HL-60/S4 (cell line): ENCODE results near the gene DLGAP1.

Experiments
- in situ Hi-C: fragments of 300-500 bp; cut with MboI; formaldehyde crosslinking; loops from 2 replicates; pipeline ENCODE4 v1.14.3; 2022; ENCODE audit warnings: low sequenced_read_pairs

The DLGAP1 gene

DNA sequence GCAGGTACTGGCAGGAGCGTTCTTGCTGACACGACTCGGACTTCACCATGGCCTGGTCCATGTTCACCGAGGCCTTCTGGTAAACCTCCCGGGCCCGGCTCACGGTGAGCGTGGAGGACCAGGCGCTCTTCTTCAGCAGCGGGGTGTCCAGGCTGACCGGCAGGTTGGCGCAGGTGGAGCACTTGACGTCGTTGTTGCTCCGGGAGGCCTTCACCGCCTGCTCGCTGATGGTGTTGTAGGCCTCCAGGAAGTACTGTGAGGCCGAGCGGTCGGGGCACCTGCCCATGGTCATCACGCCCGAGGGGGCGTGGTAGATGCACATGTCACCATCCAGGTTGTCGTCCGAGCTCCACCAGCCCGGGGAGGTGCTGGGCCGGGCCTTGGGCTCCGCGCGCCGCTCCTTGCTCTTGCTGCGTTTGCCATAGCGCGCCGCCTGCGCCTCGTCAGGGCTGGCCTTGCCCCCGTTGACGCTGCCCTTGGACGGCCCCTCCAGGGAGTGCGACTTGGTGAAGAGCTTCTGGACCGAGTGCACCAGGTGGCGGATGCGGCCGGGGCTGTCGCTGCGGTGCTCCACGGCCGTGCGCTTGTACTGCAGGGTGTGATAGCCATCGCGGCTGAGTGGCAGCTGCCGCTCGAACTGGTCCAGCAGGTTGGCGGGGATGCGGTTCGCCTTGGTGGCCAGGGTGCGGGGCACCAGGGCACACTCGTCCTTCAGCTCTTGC lies 575.8 kb downstream of the DLGAP1 start:
- in situ Hi-C loops = no loop called here

DNA sequence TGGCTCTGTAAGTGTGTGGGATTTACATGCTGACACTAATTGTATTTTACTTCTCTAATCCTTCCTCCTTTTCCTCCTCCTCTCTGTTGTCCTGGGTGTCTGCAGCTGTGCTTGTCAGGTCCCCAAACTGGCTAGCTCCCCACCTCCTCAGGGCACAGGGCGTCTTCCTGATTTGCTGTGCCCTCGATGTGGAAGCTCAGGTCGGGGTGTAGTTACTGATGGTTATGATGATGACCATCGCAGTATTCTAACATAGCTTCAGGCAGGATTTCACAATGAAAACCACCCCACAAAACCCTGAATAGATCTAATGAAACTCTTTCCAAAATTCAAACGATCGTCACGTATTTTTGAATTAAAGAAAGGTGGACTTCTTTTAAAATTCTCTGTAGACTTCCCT lies 576.7 kb downstream of the DLGAP1 start:
- in situ Hi-C loops = no loop called here

DNA sequence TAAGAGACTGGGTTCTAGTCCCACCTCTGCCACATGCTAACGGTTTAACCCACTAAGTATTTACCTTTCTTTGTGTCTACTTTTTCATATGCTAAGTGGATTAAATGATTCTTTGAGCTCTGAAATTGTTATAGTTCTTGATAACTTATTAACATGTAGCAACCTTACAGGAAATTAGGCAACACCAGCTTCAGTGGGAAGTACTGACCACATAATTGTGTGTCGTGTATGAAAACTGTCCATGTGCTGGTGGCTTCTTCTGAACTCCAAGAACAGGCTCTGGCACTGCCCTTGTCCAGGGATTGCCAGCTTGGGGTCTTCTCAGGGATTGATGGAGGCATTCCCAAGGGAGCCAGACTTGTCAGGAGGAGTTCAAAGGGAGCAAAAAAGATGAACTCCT lies 577.4 kb downstream of the DLGAP1 start:
- in situ Hi-C loops = no loop called here

DNA sequence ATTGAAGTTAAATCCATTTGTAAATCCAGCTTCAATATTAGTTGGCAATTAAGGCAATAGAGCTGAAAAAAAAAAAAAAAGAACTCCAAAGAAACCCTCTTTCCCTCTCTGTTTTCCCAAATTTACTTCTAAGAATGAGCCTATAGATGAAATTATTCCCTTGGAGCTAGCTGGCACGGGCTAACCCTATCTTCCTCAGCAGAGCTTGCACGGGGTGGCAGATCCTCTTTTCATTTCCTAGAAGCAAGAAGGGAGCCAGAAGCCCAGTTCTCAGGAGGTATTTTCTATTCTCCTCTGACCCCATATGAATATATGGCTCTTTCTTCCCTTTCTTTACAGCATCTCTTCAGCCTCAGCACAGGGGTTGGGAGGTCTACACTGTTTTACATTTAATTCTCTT lies 579.1 kb downstream of the DLGAP1 start:
- in situ Hi-C loops = no loop called here

DNA sequence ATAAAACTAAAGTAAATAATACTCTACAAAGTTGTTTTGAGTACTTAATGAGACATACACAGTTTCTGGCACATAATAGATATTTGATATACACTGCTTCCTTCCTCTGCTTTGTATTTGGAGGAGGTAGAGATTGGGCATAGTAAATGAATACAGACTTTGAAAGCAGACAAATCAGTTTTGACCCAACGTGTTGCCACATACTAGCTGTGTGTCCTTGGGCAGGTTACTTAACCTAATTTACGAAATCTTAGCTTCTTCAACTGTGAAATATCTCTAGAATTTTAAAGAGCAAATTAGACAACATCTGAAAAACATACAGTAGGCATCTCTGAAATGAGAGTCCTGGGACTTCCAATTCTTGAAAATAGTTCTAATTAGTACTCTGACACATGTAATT lies 579.7 kb downstream of the DLGAP1 start:
- in situ Hi-C loops = no loop called here

DNA sequence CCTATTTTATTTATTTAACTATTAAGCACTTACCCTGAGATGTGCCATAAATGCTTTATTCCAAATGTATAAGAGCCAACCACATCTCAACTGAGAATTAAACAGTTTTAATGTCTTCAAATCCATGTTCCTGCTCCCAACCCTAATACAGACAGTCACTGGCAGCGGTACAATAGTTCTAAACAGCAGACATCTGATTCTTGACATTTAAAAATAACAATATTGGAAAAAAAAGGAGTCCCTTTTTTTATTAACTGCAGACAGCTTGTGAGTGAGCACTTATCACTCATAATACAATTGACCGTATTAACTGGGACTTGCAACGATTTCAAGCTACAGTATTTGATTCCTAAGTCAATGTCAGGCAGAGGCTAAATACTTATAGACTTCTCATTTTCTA lies 580.5 kb downstream of the DLGAP1 start:
- in situ Hi-C loops = loop anchor here (25.0 kb wide), 1 partner anchor 587 kb away; no protein-coding TSS in a partner anchor

DNA sequence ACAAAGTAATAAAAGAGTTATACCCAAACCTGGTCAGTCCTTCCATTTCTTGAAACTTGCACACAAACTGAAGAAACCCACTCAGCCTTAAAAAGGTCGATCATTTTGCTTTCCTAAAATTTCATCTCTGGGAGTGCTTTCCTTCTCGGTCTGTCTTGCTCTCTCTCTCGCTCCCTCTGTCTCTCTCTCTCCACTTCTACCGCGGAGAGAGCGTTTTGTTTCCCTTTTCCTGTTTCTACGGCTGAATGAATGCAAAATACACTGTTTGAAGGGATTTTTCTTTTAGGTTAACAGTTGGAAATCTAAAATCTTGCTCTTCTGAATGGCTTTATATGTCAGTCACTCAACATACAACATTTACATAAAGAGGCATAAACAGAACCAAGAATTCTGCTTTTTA lies 581.0 kb downstream of the DLGAP1 start:
- in situ Hi-C loops = loop anchor here (25.0 kb wide), 1 partner anchor 587 kb away; no protein-coding TSS in a partner anchor

DNA sequence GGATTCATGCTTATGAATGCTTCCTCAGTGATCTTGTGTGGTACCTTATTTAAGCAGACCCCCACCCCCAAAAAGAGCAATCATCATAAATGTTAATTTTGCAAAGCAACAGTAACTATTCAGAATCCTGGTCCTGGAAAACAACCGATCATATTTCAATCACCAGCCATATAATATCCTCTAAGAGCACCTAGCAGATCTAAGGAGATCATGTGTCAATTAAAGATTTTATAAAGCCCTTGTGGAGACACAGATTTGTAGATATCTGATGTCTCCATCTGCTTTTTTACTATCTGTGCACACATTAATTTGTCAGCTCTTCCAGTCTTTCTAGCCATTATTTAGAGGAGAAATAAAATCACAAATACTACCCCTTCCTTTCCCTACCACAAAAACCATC lies 581.4 kb downstream of the DLGAP1 start:
- in situ Hi-C loops = loop anchor here (25.0 kb wide), 1 partner anchor 586 kb away; no protein-coding TSS in a partner anchor

DNA sequence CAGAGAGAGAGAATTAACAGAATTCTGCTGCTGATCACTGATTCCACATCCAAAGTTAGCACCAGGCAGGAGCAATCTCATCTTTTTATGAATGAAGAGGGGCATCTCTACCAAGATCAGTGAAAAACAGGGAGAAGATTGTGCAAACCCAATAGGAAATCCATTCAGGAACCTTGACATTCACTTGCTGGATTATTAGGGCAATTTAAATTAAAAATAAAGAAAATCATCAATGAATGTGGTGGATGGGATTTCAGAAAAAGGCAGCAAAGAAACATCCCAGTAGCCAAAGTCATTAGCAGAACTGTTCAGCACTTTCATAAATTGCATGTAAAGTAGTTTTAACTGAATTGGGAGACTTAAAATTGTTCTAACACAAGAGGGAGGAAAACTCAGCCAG lies 581.9 kb downstream of the DLGAP1 start:
- in situ Hi-C loops = loop anchor here (25.0 kb wide), 1 partner anchor 586 kb away; no protein-coding TSS in a partner anchor

DNA sequence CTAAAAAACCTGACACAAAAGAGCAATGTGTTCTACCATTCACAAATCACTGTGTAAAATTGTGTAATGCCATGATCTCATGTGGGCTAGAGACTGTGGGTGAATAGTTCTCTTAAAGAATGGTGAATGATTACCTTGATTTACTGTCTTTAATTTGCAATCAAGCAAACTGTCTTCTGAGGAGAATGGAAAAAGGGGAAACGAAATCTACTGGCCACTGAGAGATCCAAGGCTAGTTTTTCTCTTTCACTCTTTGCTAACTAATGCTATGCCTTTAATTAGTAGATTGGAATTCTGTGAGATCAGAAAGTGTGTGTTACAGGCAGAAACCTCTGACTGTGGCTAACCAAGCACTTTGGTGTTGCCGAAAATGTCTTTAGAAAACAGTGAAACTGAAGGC lies 582.5 kb downstream of the DLGAP1 start:
- in situ Hi-C loops = loop anchor here (25.0 kb wide), 1 partner anchor 585 kb away; no protein-coding TSS in a partner anchor

DNA sequence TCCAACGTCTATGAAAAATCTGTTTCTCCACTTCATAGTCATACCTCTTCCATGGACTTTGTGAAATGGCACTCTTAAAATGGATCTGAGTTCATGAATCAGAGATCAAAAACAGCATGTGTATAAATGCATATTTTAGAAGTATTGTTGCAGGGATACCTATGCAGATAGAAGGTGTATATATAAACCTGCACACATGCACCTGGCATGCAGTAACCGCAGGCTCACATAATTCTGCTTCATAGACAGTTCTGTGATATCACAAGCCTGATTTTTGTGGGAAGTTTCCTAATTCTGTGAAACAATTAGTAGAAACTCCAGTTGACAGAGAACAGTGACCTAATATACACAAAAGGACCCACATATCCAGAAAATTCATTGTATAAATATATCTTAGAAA lies 583.4 kb downstream of the DLGAP1 start:
- in situ Hi-C loops = loop anchor here (25.0 kb wide), 1 partner anchor 584 kb away; no protein-coding TSS in a partner anchor

DNA sequence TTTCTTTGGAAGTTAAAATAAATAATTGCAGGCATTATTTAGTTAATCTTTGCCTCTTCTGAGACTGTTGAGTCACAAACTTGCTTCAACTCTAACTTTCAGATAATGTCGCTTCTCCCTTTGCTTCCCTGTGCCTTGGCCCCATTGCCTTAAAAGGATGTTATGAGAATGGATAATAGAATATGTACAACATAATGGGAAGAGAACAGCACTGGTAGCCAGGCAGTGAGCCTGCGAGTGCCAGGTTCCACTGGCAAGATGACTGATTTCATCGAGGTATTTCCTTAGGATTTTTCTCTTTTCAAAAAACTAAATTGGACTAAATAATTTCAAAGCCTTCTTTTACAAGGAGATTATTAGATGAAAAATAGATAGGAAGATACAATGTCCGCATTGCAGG lies 584.2 kb downstream of the DLGAP1 start:
- in situ Hi-C loops = loop anchor here (25.0 kb wide), 1 partner anchor 584 kb away; no protein-coding TSS in a partner anchor

DNA sequence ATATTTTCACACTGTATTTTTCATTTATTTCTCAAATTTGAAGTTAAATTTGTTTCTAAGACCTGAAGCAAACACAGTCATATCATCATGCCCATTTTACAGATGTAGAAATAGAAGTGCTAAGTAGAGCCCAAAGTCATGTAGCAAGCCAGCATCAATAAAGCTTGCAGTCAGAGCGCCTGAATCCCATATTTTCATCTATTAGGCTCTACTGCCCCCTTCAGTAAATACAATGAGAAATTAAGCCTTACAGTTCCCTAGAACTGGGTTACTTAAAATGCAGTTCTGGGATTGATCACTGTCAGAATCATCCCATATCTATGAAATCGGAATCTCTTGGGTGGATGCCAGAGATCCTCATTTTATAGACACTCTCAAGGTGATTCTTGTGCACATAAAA lies 585.3 kb downstream of the DLGAP1 start:
- in situ Hi-C loops = loop anchor here (25.0 kb wide), 1 partner anchor 583 kb away; no protein-coding TSS in a partner anchor

DNA sequence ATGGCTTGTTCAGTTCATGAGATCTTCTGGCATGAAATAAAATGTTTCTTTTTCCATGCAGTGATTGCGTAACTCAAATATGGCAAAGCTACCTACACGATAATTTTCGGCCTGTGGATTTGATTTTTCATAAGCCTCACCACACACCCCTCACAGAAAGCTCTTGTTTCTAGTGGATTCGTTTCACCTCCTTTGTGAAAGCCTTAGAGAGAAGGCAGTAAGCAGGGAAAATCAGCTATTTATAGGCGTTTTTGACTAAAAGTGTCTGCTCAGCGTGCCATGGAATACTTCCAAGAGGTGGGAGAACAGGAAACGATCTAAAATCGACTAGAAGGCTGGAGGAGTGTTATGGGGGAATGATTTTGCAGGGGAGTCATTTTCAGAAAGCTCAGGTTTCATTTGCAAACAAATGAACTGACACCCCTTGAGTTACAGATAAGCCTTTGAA lies 587.2 kb downstream of the DLGAP1 start:
- in situ Hi-C loops = loop anchor here (25.0 kb wide), 1 partner anchor 581 kb away; no protein-coding TSS in a partner anchor

DNA sequence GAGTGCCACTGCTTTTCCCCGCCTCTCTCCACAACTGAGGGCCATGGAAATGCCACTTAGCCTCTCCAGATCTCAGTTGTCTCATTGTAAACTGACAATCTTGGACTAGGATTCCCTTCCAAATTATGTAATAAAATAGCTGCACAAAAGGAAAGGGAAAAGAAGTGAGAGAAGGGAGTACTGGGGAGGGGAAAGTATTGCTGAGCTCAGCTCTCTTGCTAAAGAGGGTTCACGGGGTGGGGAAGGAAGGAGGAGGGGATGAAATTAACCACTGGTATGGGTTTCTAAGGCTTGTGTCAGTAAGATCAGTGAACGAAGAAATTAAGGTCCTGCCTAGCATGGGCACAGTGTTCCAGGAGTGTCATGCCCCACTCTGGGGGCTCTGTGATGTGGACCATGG lies 587.9 kb downstream of the DLGAP1 start:
- in situ Hi-C loops = loop anchor here (25.0 kb wide), 1 partner anchor 580 kb away; no protein-coding TSS in a partner anchor

DNA sequence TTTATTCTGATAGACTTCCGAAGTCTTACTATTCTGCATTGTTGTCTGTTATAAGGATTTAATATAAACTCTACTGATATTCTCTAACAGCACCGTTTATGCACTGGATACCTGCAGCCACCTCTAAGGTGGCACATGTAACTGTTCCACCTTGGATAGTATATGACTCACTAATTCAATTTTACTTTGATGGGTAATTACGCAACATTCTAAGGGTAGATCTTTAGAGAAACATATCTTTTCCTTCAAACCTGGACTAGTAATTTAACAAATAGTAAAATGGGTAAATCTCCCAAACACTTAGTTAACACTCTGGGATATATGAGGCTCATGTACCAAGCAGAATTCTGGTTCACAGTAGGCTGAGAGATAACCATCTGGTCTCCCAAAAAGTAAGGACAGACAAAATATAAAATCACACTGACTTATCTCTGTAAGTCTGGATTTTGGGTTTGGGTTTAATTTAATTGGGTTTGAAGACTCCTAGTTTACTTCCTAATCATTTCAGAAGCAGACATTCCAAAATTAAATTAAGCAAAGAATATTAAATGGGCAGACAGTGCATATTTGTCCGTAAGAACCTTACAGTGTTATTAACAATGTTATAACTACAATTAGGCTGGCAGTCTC lies 590.3 kb downstream of the DLGAP1 start:
- in situ Hi-C loops = loop anchor here (25.0 kb wide), 1 partner anchor 577 kb away; no protein-coding TSS in a partner anchor

DNA sequence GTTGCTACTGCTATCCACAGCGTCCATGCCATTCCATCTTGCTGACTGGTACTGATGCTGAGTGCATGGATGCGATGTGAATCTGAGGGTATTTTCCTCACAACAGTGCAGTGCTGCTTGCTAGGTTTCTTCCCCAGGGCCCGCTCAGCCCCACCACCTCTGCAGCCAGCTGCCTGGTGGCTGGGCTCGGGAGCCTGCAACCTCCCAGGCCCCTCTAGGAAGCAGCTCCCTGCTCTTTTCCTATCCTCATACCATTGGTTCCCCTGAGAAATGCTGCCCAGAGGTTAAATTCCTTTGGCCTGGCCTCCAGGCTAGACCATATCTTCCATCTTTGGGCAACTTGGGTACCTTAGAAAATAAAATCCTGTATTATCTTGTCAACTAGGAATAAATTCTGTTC lies 591.5 kb downstream of the DLGAP1 start:
- in situ Hi-C loops = loop anchor here (25.0 kb wide), 1 partner anchor 576 kb away; no protein-coding TSS in a partner anchor

DNA sequence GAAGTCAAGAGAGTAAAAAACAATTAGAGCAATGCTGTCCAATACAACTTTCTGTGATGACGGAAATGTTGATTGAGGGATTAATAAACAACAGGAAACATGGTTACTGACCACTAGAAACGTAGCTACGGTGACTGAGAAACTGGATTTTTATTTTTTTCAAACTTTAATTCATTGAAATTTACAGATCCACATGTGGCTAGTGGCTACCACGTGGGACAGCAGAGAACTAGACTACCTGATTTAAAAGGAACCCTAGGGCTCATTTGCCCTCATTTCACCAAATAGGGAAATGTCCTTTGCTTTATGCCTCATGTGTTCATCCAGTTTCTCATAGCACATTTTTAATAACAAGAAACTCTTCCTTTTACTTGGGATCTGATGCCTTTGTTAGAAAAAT lies 592.1 kb downstream of the DLGAP1 start:
- in situ Hi-C loops = loop anchor here (25.0 kb wide), 1 partner anchor 576 kb away; no protein-coding TSS in a partner anchor

DNA sequence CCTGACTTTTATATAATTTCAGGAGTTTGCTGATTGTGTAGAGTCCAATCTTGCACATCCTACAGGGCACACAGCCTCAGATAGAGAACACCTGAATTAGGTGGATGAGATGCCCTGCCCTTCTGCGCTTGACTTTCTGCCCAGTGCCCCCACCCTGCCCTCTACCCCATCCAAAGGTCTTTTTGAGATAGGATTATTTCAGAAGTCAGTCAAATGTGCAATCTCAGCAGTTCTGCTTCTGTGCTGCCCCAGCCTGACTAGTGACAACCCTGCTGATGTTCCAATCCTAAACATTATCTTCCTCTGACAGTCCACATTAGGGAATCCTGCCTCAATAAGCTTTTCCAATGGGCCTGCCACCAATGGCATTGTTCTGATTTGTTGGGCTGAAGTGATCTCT lies 593.6 kb downstream of the DLGAP1 start:
- in situ Hi-C loops = loop anchor here (25.0 kb wide), 1 partner anchor 574 kb away; no protein-coding TSS in a partner anchor

DNA sequence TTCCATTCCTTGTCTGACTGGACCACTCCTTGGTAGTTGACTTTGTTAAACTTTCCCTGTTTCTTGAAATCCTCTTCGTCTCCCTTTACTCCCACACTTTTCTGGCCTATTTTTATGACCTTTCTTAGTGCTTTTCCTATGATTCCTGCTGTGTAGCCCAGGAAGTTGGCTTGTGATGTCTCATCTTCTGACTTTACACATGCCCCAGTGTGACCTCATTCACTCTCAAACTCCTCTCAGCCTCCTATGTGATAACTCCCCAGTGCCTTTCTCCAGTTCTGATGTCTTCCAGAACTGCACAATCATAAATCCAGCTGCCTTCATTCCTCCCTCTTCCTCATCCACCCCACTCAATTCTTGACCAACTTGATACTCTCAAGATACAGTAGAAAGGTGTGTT lies 597.6 kb downstream of the DLGAP1 start:
- in situ Hi-C loops = loop anchor here (25.0 kb wide), 1 partner anchor 570 kb away; no protein-coding TSS in a partner anchor

DNA sequence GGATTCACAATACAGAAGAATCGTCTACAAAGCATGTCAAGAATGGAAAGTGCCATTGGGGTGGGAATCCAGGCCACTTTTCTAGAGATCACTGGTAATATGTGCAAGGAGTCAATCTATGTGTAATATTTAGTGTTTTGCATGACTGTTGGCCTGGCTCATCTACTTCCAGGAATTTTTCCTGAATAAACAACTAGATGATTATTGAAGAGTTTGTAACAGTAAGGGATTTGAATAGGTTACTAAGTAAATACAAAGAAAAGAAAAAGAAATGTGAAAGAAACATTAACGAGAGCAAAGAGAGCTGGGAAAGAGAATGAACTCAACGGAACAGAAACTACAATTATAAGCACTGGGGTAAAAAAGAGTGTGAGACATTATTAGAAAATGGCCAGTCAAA lies 599.1 kb downstream of the DLGAP1 start:
- in situ Hi-C loops = loop anchor here (25.0 kb wide), 1 partner anchor 569 kb away; no protein-coding TSS in a partner anchor
